NCI-H2196 treated with DMSO at 0.1 percent for 48 hours (cell line): ENCODE data around the gene PDZK1IP1.
"Not testable (repeated sequence)": the region's sequence is repeated elsewhere in the genome, so short reads cannot be mapped to it uniquely, and the experiment has no call there.

Experiments used
- DNase-seq: peaks from one replicate; lab custom pipeline; 2025; ENCODE audit not compliant: unreplicated experiment; lab: John Stamatoyannopoulos, UW

PDZK1IP1 gene

DNA sequence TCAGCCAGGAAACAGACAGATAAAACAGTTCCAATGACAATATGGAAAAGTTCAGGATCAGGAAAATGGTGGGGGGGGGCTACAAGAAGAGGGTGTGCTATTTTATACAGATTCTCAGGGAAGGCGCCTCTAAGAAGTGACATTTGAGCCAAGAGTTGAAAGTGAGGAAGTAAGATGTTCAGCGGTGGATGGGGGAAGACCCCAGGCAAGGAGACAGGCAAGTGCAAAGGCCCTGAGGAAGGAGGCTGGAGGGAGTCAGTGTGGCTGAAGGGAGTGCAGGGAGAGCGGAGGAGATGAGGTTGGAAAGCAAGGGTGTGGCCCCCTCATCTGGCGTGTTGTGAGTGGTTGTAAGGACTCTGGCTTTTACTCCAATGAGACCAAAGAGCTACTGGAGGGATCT is 8.4 kb upstream of the PDZK1IP1 start:
- no peak for DNase-seq

DNA sequence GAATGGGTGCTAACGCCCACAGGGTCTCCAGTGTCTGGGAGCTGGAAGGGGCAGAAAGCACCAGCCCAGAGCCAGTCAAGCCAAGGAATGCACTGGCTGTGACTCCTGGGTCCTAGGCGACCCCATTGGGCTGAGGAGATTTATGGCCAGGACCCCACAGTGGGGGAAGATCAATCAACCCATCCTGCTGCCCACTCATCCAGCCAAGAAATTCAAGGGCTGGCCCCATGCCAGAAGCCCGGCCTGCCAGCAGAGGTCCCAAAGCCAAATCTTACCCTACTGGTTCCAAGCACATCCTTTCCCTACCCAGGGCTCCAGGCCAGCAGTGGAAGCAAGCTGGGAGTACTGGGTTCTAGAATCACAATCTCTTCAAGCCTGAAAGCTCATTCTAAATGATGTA is 6.8 kb upstream of the PDZK1IP1 start:
- DNase-seq = no peak

DNA sequence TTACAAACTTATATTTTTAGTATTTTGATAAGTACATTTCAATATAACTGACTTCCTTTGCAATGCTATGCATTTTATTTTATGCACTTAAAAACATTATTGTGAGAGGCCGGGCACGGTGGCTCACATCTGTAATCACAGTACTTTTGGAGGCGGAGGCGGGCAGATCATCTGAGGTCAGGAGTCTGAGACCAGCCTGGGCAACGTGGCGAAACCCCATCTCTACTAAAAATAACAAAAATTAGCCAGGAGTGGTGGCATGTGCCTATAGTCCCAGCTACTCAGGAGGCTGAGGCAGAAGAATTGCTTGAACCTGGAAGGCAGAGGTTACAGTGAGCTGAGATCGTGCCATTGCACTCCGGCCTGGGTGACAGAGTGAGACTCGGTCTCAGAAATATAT is 6.1 kb upstream of the PDZK1IP1 start:
- not testable (repeated sequence) for DNase-seq

DNA sequence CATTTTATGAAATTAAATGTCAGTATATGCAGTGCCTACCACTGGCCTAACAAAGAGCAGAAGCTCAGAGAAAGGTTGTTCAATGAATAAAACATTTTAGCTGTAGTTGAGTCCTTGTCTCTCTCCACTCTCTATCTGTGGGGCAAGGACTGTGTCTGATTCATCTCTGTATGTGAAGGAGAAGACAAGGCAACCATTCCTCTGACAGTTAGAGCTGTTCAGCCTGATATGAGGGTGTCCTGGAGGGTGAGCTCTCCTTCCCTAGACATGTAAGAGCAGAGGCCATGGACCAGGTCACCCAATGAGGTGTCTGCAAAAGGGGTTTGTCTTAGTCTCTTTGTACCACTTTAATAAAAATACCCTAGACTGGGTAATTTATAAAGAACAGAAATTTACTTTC is 4.5 kb upstream of the PDZK1IP1 start:
- no peak for DNase-seq

DNA sequence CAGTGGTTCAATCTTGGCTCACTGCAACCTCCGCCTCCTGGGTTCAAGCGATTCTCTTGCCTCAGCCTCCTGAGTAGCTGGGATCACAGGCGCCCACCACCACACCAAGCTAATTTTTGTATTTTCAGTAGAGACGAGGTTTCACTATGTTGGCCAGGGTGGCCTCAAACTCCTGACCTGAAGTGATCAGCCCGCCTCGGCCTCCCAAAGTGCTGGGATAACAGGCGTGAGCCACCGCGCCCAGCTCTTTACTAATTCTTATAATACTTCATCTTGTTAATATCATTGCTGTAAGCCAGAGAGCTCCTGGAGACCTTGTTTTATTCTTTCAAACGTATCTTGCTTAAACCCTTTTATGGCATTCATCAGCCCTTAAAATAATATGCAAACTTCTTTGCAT is 3.7 kb upstream of the PDZK1IP1 start:
- not testable (repeated sequence) for DNase-seq

DNA sequence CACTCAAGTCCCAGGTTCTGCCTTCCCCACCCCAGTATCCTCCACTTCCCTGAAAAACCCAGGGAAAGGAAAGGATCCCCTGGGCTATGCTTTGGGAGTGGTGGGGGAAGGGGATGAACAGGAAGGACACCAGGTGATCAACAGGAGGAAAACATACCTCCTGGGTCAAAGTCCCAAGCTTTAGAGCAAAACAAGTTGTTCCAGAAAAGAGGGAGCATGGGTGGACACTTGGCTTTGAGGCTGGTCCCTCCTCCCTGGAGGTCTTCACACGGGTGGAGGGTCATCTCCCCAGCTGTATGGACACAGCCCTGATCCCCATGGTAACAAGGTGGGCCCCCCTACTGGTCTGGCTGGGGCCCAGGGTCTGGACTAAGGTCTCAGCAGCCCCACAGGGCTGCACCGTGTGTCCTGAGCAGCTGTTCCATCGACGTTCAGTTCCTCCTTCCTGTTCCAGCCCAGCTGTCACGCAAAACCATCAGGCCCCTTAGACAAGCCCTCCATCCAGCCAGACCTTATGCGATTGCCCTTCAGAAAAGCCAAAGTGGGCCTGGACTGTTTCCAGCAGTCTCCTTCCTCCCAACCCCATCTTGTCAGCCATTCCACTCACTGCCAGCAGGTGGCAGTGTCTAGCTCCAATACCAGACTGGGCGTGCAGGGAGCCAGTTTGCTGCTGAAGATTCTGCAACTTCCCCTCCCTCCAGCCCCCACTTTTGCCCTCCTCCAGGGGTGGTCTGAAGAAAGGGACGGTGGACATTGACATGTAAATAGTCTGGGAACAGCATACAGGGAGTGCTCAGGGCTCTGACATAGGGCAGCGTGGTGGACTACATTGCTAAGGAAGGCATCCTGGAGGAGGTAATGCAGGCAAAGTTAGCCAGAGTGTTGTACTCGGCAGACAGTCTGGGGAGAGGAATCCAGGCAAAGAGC is 2.9 kb upstream of the PDZK1IP1 start:
- peak; percentile 47 for DNase-seq

DNA sequence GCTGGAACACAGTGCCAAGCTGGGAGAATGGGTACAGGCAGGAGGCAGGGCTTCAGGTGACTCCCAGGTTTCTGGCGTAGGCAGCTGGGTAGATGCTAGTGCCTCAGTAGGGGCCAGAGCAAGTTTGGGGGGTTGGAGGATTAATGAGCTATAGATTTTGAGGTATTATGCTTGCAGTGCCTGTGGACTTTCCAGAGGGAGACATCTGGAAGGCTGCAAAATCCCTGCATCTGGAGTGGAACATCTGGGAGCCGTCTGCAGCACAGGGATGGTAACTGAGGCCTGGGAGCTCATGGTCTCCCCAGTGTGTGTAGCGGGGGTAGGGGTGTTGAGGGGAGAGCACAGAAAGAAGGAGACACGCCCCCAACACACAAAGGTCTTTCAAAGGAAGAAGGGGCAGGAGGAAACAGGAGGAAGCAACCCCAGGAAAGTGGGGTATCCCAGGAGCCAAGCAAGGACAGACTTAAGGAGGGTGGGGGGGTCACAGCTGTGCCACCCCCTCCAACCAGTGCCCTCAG is 2.2 kb upstream of the PDZK1IP1 start:
- DNase-seq = no peak

DNA sequence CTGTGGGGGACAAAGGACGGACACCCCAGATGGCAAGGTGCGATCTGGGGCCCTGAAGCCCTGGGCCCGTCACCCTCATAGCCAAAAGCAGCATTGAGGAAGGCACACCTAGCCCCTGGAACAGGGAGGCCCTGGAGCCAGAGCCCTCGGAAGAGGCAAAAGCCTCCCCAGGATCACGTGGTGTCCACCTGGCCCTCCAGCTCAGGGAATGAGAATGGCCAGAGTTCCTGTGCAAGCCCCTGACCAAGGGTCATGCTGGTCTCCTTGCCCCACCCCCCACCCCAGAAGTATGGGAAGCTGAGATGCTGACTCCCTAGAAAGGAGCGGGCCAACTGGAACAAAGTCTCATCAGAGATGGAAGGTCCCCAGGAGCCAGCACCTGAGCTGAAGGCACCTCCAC is 1.0 kb upstream of the PDZK1IP1 start:
- DNase-seq = no peak

DNA sequence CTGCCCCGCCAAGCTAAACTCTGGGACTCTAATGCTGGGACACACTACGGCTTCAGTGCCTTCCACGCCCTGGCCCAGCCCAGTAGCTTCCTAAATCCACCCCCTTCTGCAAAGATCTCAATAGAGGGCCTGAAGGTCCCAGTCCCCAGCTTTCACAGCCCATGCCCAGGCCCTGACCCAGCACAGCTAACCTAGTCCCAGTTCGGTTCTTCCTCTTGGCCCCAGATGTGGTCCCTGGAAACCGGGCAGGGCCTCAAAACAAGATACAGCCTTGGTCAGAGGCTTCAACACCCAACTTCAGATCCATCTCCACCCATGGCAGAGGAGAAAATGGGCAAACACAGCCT is 646 bp upstream of the PDZK1IP1 start:
- no peak for DNase-seq

DNA sequence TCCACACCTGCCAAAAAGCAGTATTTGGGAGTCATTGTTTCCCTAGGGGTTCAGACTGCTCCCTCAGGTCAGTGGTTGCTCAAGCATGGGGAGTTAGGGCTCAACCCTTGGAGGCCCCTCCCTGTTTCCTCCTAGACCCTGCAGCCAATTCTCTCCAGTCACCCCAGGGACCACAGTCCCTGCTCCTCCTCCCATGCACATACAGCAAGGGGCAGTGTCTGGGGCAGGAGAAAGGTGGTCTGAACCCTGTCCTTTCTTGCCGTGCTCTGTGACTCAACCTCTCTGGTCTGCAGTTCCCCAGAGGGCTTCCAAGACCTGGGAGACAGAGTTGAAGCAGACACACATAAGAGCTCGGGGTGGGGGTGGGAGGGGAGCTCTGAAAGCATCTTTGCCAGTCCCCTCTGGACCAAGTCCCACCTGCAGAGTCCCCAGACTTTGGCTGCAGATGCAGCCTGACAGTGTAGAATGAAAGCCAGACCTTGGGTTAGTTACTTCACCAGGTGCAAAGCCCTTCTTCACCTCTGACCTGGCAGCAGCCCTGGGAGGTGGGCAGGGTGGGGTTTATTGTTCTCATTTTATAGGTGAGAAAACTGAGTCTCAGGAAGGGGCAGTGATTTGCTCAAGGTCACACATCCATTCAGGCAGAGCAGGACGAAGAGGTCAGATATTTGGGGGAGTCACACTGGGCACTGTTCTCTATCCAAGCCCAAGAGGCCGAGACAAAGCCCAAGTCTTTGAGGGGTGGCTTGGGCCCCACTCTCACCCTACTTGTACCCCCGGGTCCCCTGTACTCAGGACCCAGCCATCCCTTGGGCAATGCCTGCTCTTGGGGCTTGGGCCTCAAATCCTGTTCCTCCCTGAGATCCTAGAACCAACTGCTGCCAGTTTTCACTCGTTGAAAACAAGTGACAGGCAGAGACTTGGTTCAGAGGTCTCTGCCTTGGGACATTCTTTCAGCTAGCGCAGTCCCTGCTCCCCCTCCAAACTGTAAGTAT is 748 bp downstream of the PDZK1IP1 start:
- DNase-seq = no peak

DNA sequence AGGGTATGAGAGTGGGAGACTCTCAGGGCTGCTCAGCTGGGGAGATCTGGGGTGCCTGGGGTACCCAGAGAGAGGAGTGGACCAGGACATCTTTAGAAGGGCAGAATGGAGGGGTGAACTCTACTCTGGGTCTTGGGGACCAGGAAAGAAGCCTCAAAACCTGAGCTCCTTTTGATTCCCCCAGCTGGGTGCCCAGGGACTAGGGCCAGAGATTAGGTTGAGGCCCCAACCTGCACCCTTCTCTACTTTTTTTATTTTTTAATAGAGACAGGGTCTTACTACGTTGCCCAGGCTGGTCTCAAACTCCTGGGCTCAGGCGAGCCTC is 1.9 kb downstream of the PDZK1IP1 start:
- no peak for DNase-seq

DNA sequence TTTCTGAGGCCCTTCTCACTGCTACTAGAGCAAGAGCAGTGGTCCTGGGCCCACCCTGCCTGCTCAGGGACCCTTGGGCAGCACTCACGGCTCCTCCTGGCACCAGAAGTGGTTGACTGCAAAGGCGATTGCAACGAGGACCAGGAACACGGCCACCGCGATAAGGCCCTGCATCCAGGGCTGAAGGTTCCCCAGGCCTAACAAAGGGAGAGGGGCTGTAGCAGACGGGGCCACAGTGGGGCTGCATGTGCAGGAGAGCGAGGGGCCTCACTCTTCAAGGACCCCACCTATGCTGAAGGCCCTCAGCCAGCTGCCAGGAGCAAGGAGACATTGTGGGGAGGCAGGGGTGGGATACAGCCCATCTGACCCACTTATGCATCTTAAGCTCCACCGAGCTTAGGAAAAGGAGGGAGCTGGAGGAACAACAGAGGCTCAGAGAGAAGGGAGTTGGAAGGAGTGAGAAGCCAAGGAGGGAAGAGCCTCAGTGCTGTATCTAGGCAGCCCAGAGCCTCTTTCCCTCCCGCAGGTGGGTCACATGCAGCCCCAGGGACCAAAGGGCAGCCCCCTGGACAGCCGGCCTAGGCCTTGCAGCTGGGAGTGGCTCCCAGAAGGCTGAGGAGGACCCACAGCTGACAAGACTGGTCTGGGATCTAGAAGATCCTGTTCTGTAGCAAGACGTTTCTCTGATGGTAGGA is 2.5 kb downstream of the PDZK1IP1 start:
- no peak for DNase-seq

DNA sequence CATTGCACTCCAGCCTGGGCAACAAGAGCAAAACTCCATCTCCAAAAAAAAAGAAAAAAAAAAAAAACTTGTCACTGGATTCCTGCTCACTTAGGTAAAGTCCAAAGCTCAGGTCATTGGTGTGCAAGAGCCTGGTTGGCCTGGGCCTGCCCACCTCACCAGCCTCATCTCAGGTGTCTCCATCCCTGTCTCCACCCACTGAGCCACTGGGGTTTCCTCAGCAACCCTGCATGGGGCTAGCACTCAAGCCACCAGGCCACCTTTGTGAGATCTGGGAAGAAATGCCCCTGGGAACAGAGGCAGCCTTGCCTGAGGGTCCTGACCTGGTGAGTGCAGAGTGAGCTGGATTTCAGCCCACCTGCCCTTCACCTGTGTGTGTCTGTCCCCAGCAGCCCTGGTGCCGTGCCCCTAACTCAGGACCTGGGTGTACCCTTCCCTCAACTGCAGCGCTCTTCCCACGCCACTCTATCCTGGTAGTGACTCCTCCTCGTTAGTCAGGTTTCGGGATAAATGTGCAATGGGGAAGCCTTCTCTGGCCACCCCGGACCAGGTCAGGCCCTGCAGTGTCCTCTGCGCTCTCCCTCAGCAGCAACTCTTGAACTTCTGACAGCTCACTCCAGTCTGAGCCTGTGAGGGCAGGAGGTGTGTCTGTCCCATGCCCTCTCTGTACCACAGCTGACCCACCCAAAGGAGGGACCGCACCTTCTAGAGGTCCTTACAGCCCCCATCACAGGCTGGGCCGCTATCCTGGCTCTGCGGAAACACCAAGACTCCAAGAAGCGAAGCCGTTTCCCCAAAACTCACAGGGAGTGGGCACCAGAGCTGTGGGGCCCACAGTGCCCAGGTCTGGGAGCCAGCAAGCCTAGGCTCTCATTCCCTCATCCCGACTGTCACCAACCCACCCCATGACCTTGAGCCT is 3.3 kb downstream of the PDZK1IP1 start:
- no peak for DNase-seq

DNA sequence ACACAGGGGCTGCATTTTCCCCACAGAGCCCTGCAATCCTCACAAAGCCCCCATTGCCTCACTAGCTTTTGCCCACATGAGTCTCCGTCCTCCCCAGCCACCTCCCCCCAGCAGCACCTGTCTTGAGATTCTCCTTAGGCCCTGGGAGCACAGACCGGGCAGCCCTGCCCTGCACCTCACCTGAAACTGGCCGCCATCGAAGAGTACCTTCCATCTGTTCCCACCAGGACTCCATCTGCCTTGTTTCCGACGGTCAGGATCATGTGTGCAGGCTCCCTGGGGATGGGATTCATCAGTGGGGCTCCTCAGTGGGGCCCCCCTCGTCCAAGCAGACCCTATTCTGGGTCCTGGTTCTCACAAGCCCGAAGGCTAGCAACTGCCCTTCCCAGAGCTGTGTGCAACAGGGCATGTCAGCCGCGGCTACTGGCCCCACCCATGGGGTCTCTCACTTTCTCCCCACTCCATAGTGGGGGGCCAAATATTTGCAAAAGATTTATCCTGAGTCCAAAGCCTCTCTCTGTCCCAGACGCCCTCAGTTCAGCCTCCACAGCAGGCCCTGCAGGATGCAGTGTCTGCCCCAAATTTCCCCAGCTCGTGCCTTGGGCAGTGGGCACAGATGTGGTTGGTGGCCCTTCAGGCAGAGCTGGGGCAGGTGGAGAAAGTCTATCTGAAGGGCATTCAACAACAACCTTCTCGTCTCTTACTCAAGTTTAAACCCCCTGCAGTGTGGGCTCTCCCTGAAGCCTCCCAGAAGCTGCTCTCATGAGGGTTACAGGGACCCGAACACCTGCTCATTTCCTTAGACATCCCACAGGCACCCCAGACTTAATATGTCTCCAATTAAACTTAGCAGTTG is 4.8 kb downstream of the PDZK1IP1 start:
- no peak for DNase-seq

DNA sequence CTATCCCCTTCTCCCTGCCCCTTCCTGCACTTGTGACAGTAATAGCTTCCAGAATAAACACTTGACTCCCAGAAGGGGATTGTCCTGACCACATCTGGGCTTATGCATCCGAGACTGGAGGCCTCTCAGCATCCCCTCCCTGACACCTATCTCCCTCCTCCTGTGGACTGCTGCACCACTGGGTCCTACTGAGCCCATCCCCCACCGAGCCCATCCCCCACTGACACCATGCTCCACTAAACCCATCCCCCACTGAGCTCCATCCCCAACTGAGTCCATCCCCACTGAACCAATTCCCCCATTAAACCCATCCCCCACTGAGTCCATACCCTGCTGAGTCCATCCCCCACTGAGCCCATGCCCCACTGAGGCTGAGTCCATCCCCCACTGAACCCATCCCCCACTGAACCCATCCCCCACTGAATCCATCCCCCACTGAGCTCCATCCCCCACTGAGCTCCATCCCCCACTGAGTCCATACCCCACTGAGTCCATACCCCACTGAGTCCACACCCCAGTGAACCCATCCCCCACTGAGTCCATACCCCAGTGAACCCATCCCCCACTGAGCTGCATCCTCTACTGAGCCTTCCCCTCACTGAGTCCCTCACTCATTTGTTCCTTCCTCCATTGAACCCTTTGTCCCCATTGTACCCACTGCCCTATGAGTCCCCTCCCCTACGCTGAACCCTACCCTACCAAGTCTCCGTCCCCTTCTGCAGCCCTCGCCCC is 5.6 kb downstream of the PDZK1IP1 start:
- no peak for DNase-seq

DNA sequence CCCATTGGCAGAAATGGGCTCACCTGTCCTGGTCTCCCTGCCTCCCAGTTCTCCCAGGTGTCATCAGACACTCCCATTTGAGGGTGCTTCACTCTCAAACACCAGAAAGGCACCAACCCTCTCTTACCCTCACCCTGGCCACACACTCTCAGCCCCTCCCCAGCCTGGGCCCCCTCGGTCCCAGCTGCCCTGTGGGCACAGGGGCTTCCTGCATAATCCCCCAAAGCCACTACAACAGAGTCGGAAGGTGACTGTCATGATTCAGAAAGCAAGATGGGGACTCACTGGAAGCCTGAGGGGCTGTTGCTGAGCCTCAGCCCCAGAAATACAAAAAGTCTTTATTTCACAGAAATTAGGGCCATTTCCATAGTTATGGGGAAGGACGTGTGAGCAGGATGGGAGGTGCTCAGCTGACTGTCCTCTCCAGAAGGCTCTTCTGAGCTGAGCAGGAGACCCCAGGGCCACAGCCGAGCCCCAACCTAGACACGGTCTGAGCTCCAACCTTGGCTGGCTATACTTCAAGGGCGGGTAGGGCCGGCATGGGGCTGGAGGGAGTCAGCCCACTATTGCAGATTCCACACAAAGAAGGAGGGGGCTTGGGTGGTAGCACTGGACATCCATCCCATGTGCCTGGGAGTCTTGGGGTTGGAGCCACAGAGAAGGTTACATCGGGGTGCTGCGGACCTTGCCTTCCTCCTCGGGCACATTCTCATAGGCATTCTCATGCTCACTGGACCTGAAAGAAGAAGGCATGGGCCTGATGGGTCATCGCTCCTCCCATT is 6.3 kb downstream of the PDZK1IP1 start:
- DNase-seq = no peak

DNA sequence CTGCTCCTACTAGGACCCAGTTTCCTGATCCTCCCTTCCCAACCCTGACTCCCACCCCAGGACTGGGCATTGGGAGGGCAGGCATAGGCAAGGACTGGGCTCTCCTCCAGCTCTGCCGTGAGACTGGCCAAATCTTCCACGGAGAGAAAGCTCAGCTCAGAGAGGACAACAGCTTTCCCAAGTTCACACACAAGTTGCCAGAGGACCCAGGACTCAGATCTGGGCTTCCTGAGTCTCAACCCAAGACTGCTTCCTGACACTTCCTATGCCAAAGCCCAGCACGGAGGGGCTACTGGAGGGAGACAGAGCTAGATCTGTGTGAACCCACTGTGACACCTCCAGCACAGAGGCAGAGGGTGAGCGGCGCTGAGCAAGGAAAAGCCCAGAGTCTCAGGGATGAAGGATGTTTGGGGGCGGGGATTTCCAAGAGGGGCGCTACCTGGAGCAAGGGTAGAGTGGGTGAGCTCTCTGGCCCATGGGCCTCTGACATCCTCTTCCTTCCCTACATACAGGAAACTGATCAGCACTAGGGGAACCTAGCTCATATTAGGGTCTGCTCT is 7.1 kb downstream of the PDZK1IP1 start:
- DNase-seq = no peak
